DND-41 (cell line): Measurements from ENCODE around the gene IL17F.
"Not testable (repeated sequence)": the region's sequence is repeated elsewhere in the genome, so short reads cannot be mapped to it uniquely, and the experiment has no call there.

Experiments used
- ATAC-seq: fragments of 200-7000 bp; cut with Tn5 transposase; 3 replicates; pipeline ENCODE4 v1.9.1; 2021; ENCODE audit warnings: low read depth; ENCODE audit not compliant: insufficient read depth
- DNase-seq: peaks from one replicate; pipeline ENCODE4 v3.0.0-alpha.2; 2020
- H2AFZ ChIP-seq: 2 replicates; pipeline ENCODE4 v1.6.0; 2012; ENCODE audit warnings: low read depth, low read length
- H3K27ac ChIP-seq: 2 replicates; pipeline ENCODE4 v1.5.1; 2012; ENCODE audit warnings: low read length, inconsistent platforms
- H3K27me3 ChIP-seq: fragments of 200-600 bp; sonication (generic); 2 replicates; pipeline ENCODE4 v1.6.0; 2012; ENCODE audit warnings: low read length, mild to moderate bottlenecking, inconsistent platforms; ENCODE audit not compliant: insufficient read depth, poor library complexity
- H3K36me3 ChIP-seq: 2 replicates; pipeline ENCODE4 v1.5.1; 2012; ENCODE audit warnings: low read length, inconsistent platforms; ENCODE audit not compliant: insufficient read depth
- H3K4me1 ChIP-seq: 2 replicates; pipeline ENCODE4 v1.5.1; 2012; ENCODE audit warnings: mild to moderate bottlenecking, low read length; ENCODE audit not compliant: insufficient read depth
- H3K4me2 ChIP-seq: 2 replicates; pipeline ENCODE4 v1.6.0; 2012; ENCODE audit warnings: mild to moderate bottlenecking, moderate library complexity, low read length, inconsistent platforms; ENCODE audit not compliant: insufficient read depth
- H3K4me3 ChIP-seq, 2 experiments: fragments of 200-600 bp in 1 of 2; shearing (Covaris generic) in 1 of 2; 2 replicates each; pipeline ENCODE4 v1.5.1; 2012 to 2016; ENCODE audit warnings: inconsistent platforms in 2 of 2, low read length in 2 of 2, mild to moderate bottlenecking in 2 of 2, low read depth in 1 of 2, moderate library complexity in 1 of 2
- H3K79me2 ChIP-seq: 2 replicates; pipeline ENCODE4 v1.6.0; 2012; ENCODE audit warnings: low read length, inconsistent platforms; ENCODE audit not compliant: insufficient read depth
- H3K9ac ChIP-seq: 2 replicates; pipeline ENCODE4 v1.6.0; 2012; ENCODE audit warnings: low read depth, mild to moderate bottlenecking, inconsistent platforms, low read length, moderate library complexity
- H3K9me3 ChIP-seq: 2 replicates; pipeline ENCODE4 v1.5.1; 2012; ENCODE audit warnings: low read length, moderate library complexity, mild to moderate bottlenecking, inconsistent platforms; ENCODE audit not compliant: insufficient read depth, severe bottlenecking
- H4K20me1 ChIP-seq: 2 replicates; pipeline ENCODE4 v1.6.0; 2012; ENCODE audit warnings: low read length; ENCODE audit not compliant: insufficient read depth
- EZH2 ChIP-seq: IDR thresholded peaks from 3 replicates; pipeline ENCODE4 v1.6.1; 2012; ENCODE audit warnings: borderline replicate concordance, low read depth, mild to moderate bottlenecking, moderate library complexity, low read length, inconsistent platforms; ENCODE audit not compliant: severe bottlenecking
- TF ChIP-seq, protein P1 (sequence below): IDR thresholded peaks from 2 replicates; pipeline ENCODE4 v1.5.1; 2012; ENCODE audit warnings: borderline replicate concordance, low read length, moderate library complexity, mild to moderate bottlenecking; ENCODE audit not compliant: poor library complexity, severe bottlenecking; ENCODE audit errors: extremely low read depth

The IL17F gene

DNA sequence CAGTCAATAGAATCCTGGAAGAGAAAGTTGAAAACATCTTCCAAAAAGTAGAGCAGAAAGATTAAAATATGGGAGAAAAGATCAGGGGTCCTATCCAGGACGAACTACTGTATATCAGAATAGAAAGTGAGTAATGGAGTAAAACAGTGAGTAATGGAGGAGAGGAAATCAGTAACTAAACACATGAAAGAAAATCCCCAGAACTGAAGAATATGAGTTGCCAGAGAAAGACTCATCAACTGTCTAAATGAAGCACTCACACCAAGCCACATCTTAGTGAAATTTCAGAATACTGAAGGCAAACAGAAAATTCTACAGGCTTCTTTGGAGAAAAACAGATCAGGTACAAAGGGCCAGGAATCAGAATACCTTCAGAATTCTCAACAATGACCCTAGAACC is 43.3 kb downstream of the IL17F start:
- DNase-seq (no peak), ATAC-seq (no peak)
- no peak overlapping the region for H2AFZ ChIP-seq
- H3K4me3 ChIP-seq, result no peak overlapping the region
- H3K27ac ChIP-seq, result no peak overlapping the region
- no peak for TF ChIP-seq EZH2
- TF ChIP-seq, protein P1, sequence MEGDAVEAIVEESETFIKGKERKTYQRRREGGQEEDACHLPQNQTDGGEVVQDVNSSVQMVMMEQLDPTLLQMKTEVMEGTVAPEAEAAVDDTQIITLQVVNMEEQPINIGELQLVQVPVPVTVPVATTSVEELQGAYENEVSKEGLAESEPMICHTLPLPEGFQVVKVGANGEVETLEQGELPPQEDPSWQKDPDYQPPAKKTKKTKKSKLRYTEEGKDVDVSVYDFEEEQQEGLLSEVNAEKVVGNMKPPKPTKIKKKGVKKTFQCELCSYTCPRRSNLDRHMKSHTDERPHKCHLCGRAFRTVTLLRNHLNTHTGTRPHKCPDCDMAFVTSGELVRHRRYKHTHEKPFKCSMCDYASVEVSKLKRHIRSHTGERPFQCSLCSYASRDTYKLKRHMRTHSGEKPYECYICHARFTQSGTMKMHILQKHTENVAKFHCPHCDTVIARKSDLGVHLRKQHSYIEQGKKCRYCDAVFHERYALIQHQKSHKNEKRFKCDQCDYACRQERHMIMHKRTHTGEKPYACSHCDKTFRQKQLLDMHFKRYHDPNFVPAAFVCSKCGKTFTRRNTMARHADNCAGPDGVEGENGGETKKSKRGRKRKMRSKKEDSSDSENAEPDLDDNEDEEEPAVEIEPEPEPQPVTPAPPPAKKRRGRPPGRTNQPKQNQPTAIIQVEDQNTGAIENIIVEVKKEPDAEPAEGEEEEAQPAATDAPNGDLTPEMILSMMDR, result no peak
- no peak overlapping the region for H3K9ac ChIP-seq
- no peak overlapping the region for H3K4me2 ChIP-seq
- H3K36me3 ChIP-seq, result no peaks in the 10 kb centered on the region
- H4K20me1 ChIP-seq, result no peaks in the 10 kb centered on the region
- no peaks in the 10 kb centered on the region for H3K79me2 ChIP-seq
- H3K9me3 ChIP-seq, result peaks cover 17% of the 10 kb centered on the region
- H3K27me3 ChIP-seq, result no peaks in the 10 kb centered on the region
- no peaks in the 10 kb centered on the region for H3K4me1 ChIP-seq

DNA sequence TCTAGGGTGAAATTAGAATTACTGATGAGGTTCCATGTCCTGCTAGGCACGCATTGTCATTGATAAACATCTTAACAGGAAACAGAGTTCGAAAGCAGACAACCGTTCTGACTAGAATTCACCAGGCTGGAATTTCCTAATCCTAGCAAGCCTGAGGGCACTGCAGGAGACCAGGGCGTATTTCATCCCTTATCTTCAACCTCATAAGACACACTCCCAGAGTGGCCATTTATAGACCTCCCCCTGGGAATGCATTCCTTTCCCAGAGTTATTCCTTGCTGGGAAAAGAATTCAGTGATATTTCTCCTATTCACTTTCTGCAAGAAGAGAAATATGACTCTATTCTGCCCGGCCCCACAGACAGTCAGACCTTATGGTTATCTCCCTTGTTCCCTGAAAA is 44.2 kb downstream of the IL17F start:
- not testable (repeated sequence) for H3K27me3 ChIP-seq, H3K27ac ChIP-seq, H4K20me1 ChIP-seq, H3K4me1 ChIP-seq, H3K4me3 ChIP-seq, DNase-seq, ATAC-seq, H3K79me2 ChIP-seq, H3K36me3 ChIP-seq, H3K4me2 ChIP-seq, H3K9ac ChIP-seq, H2AFZ ChIP-seq
- H3K9me3 ChIP-seq, result peaks cover 17% of the 10 kb centered on the region

DNA sequence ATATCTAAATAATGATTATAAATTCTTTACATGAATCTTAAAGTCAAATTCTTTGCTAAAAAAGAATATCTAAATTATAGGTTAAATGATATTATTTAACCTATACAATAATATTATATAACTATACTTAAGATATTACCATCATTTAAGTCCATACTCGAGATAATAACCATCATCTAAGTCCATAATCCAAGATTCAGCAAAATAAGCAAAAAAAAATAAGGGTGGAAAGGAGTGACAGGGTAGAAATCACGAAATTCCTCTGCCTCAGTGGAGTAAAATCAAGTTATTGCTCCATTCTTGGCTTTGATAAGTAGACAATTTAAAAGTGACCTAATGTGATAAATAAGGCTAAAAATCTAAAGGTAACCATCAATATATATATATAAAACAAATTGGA is 48.4 kb downstream of the IL17F start:
- peaks cover 14% of the 10 kb centered on the region for H3K9me3 ChIP-seq
- no peak overlapping the region for H3K4me3 ChIP-seq
- no peak overlapping the region for H3K9ac ChIP-seq
- no peak overlapping the region for H3K27ac ChIP-seq
- H2AFZ ChIP-seq, result no peak overlapping the region
- H3K79me2 ChIP-seq, result no peaks in the 10 kb centered on the region
- H4K20me1 ChIP-seq, result no peaks in the 10 kb centered on the region
- no peak for TF ChIP-seq EZH2
- TF ChIP-seq, protein P1, result no peak
- H3K4me2 ChIP-seq, result no peak overlapping the region
- DNase-seq (no peak), ATAC-seq (no peak)
- H3K27me3 ChIP-seq, result no peaks in the 10 kb centered on the region
- no peaks in the 10 kb centered on the region for H3K36me3 ChIP-seq
- H3K4me1 ChIP-seq, result no peaks in the 10 kb centered on the region

DNA sequence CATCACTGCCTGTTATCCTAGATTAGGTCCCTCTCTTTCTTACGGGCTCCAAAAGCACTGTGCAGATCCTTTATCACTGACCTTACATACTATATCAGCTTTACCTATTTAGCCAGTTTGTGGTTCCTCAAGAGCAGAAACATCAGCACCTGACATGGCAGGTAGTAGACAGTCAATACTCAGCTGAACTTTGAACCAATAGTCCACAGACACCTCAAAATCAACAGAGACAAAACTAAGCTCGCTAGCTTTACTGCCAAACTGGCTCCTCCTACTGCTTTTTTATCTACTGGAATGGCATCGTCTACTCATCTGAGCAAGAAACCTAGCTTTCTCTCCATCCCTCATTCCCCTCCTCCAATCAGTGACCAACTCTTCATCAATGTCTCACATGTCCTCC is 52.5 kb downstream of the IL17F start:
- Histone ChIP-seq H3K4me3 (no peak overlapping the region), H3K4me2 (no peak overlapping the region), H3K27me3 (no peaks in the 10 kb centered on the region), H2AFZ (no peak overlapping the region), H3K4me1 (no peaks in the 10 kb centered on the region), H3K27ac (no peak overlapping the region), H3K9ac (no peak overlapping the region), H3K79me2 (no peaks in the 10 kb centered on the region), H3K9me3 (no peaks in the 10 kb centered on the region), H3K36me3 (no peaks in the 10 kb centered on the region), H4K20me1 (no peaks in the 10 kb centered on the region)
- no peak for ATAC-seq
- no peak for DNase-seq
- TF ChIP-seq, protein P1, result no peak
- no peak for TF ChIP-seq EZH2
